Measurements from ENCODE around the gene RS1. TPM values are rescaled to one million over a fixed set of nuclear protein-coding genes. Genes with fewer than 3 reads are reported as not detected.

The RS1 gene
- total and polyA plus RNA-seq, 10 of the 15 experiments (the other 5 are each of a cell fraction or from before 2014, with no cell fraction given), result 0.04 to 0.26 TPM; not detected in 8

- TF ChIP-seq ZNF592 (IDR thresholded peaks at IDR 0.05) (no peak), ZBTB11 (CRISPR knock-in tag; IDR thresholded peaks at IDR 0.05) (0 out of 2 replicates have a peak, but pooled peaks have one; percentile 31), SMAD1 (IDR thresholded peaks at IDR 0.05; ENCODE audit: low read depth, partially characterized antibody) (no peak), CTCF (IDR thresholded peaks at IDR 0.05 in 2 of 3, conservative IDR thresholded peaks at IDR 0.05 in 1 of 3; ENCODE audit: control insufficient read depth in 2 of 3, extremely low read depth in 1 of 3, insufficient read depth in 1 of 3, low read depth in 3 of 3, low read length in 3 of 3) (no peak), MTA2 (IDR thresholded peaks at IDR 0.05; ENCODE audit: low read depth) (no peak), SKIL (IDR thresholded peaks at IDR 0.05; ENCODE audit: low read depth, poor library complexity, severe bottlenecking) (peak; percentile 76), EP300 (IDR thresholded peaks at IDR 0.05; ENCODE audit: borderline replicate concordance in 1 of 2, control insufficient read depth in 1 of 2, low read depth in 2 of 2, low read length in 2 of 2) (peak in 1 of 2 experiments; percentile 69; a peak in 1 of 4 replicates), ZNF207 (IDR thresholded peaks at IDR 0.05; ENCODE audit: borderline replicate concordance) (no peak), NFIC (IDR thresholded peaks at IDR 0.05; ENCODE audit: low read depth, low read length) (no peak), DPF2 (IDR thresholded peaks at IDR 0.05) (peak; percentile 26; the same call in 1 of the 2 replicates), KAT2A (conservative IDR thresholded peaks at IDR 0.05; ENCODE audit: control insufficient read depth, low read depth, low read length) (no peak), MEF2A (IDR thresholded peaks at IDR 0.05; ENCODE audit: insufficient read depth, low read depth, low read length) (0 out of 2 replicates have a peak, but pooled peaks have one; percentile 26), ASH2L (IDR thresholded peaks at IDR 0.05; ENCODE audit: borderline replicate concordance, low read depth) (peak; percentile 99), YBX1 (IDR thresholded peaks at IDR 0.05) (no peak)
These were observed 3.2 kb upstream of the RS1 start (continued) for GRCh38 chrX:18674788-18675735.

All from GM12878 (cell line).